Embryonic facial prominence (tissue), 1 donor: ENCODE measurements around the gene TM2D1.
A peak's percentile ranks its signal among the peaks of the same experiment; 100 is the strongest.
"Not testable (repeated sequence)": the region's sequence is repeated elsewhere in the genome, so short reads cannot be mapped to it uniquely, and the experiment has no call there.

ENCODE experiments used
- DNase-seq: peaks from one replicate; pipeline ENCODE4 v3.0.0-alpha.2; 2016; ENCODE audit errors: extremely low spot score

TM2D1 gene

GRCh38 chr1:61724813-61725694, at the start of gene TM2D1:
TM2D1 (minus strand) TSS chr1:61725141; CDS start chr1:61725120, 21 bp downstream.
- peak; percentile 78 for DNase-seq

GRCh38 chr1:61770131-61770530, 45.2 kb upstream of the TM2D1 start:
- DNase-seq = no peak

- DNase-seq = no peak
Observed at GRCh38 chr1:61757950-61758349, 33.0 kb upstream of the TM2D1 start.

GRCh38 chr1:61756773-61757172, 31.8 kb upstream of the TM2D1 start:
- DNase-seq = no peak

GRCh38 chr1:61754545-61754944, 29.6 kb upstream of the TM2D1 start:
- no peak for DNase-seq

- DNase-seq = no peak
Observed at GRCh38 chr1:61753998-61754508, 29.1 kb upstream of the TM2D1 start.

- no peak for DNase-seq
Observed at GRCh38 chr1:61752921-61753389, 28.0 kb upstream of the TM2D1 start.

GRCh38 chr1:61749574-61749973, 24.6 kb upstream of the TM2D1 start:
- no peak for DNase-seq

- DNase-seq = no peak
Observed at GRCh38 chr1:61748566-61748965, 23.6 kb upstream of the TM2D1 start.

- DNase-seq = no peak
Observed at GRCh38 chr1:61746813-61747212, 21.9 kb upstream of the TM2D1 start.

GRCh38 chr1:61743716-61744580, 19.0 kb upstream of the TM2D1 start:
- no peak for DNase-seq

- no peak for DNase-seq
Observed at GRCh38 chr1:61743431-61743705, 18.4 kb upstream of the TM2D1 start.

GRCh38 chr1:61742620-61743430, 17.9 kb upstream of the TM2D1 start:
- DNase-seq = no peak

- no peak for DNase-seq
Observed at GRCh38 chr1:61741711-61742619, 17.0 kb upstream of the TM2D1 start, which contains the start of gene PATJ. PATJ (plus strand) TSS chr1:61742480; CDS start chr1:61762893, 20,413 bp downstream.

- DNase-seq = no peak
Observed at GRCh38 chr1:61740751-61741700, 16.1 kb upstream of the TM2D1 start.

GRCh38 chr1:61732726-61733125, 7.8 kb upstream of the TM2D1 start:
- no peak for DNase-seq

- DNase-seq = not testable (repeated sequence)
Observed at GRCh38 chr1:61730679-61731078, 5.7 kb upstream of the TM2D1 start.

GRCh38 chr1:61727544-61727943, 2.6 kb upstream of the TM2D1 start:
- no peak for DNase-seq

GRCh38 chr1:61724506-61724812, 482 bp downstream of the TM2D1 start:
- DNase-seq = no peak
